Gastrocnemius medialis (tissue), 4 donors: Measurements from ENCODE around the gene ZBBX. TPM values are rescaled to one million over a fixed set of nuclear protein-coding genes. Genes with fewer than 3 reads are reported as not detected.

Experiments used
- ATAC-seq, 2 donors: fragments of 150-250 bp; one replicate each; pipeline ENCODE4 v1.9.1; 2016
- DNase-seq, 2 donors: peaks; one replicate each; pipeline ENCODE4 v3.0.0-alpha.2; 2019
- H3K27ac ChIP-seq, 4 donors: fragments of 200-600 bp; sonication (generic); 1 replicate in 1 of 4; 2 replicates in 3 of 4; pipeline ENCODE4 v1.5.1; 2016 to 2018; ENCODE audit warnings: mild to moderate bottlenecking in 2 of 4, moderate library complexity in 1 of 4
- H3K27me3 ChIP-seq, 3 donors: fragments of 200-600 bp; sonication (generic) in 2 of 3; 1 replicate in 1 of 3; 2 replicates in 2 of 3; pipeline versions ENCODE4 v1.5.1 to v1.6.0; 2016 to 2019; ENCODE audit warnings: mild to moderate bottlenecking in 1 of 3, moderate library complexity in 1 of 3
- H3K36me3 ChIP-seq, 2 donors: fragments of 200-600 bp; sonication (generic) in 1 of 2; one replicate each; pipeline ENCODE4 v1.5.1; 2017 to 2018
- H3K4me1 ChIP-seq, 2 donors: fragments of 200-600 bp; sonication (generic) in 1 of 2; one replicate each; pipeline ENCODE4 v1.5.1; 2016 to 2017; ENCODE audit warnings: mild to moderate bottlenecking in 2 of 2
- H3K4me3 ChIP-seq, 4 donors: fragments of 200-600 bp; sonication (generic) in 3 of 4; 1 replicate in 1 of 4; 2 replicates in 3 of 4; pipeline ENCODE4 v1.5.1; 2016 to 2019; ENCODE audit warnings: mild to moderate bottlenecking in 2 of 4
- H3K9me3 ChIP-seq, 3 donors: fragments of 200-600 bp; sonication (generic) in 2 of 3; 1 replicate in 1 of 3; 2 replicates in 2 of 3; pipeline ENCODE4 v1.5.1; 2016 to 2019
- POLR2A ChIP-seq, 2 donors: fragments of 450-650 bp; IDR thresholded peaks; one replicate each; pipeline ENCODE4 v1.6.1; 2017; ENCODE audit warnings: antibody characterized with exemption in 2 of 2, mild to moderate bottlenecking in 2 of 2, moderate library complexity in 2 of 2
- in situ Hi-C, 4 donors: fragments of 200-750 bp; cut with MboI; loops; one replicate each; pipeline versions ENCODE4 v1.15.0 to v1.8.0; 2017; ENCODE audit warnings: low sequenced_read_pairs in 4 of 4
- intact Hi-C: fragments of 100-400 bp; cut with DNase I; formaldehyde crosslinking; loops from one replicate; pipeline ENCODE4 v1.15.1; 2023; ENCODE audit warnings: low total_unique reads
- total RNA-seq, 4 donors: library from RNA; depleted of rRNA; stranded (reverse); fragments of >200 nt; gene quantifications; one replicate each; pipeline versions ENCODE4 v1.1.0 to v1.2.3, GENCODE V29; 2016
- TF ChIP-seq, protein P1 (sequence below), 5 experiments: fragments of 450-650 bp in 3 of 5; fragments of 200-600 bp in 2 of 5; sonication (generic) in 2 of 5; IDR thresholded peaks in 4 of 5; conservative IDR thresholded peaks in 1 of 5; 1 replicate in 4 of 5; 2 replicates in 1 of 5; pipeline ENCODE4 v1.5.1; 2016 to 2019; ENCODE audit warnings: antibody characterized with exemption in 5 of 5, mild to moderate bottlenecking in 3 of 5, moderate library complexity in 3 of 5

The ZBBX gene
- total RNA-seq, 4 donors from 2014 or later = not detected

DNA sequence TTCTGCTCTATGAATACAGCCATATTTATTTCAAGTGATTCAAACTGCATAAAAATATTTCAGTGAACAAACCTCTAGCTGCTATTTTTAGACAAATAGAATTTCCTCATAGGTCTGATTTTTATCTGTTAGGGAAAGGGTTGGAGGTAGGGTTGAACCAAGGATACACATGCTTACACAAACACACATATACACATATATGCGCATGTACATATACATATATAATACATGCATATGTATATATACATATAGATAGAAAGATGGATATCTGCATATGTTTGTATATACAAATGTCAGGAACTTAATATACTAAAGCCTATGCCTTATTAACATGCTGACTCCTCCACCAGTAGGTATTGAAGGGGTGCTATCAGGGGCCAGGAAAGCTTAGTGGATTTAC lies 18.1 kb downstream of the ZBBX start:
- H3K27me3 ChIP-seq = no peaks in the 10 kb centered on the region
- no peaks in the 10 kb centered on the region for H3K36me3 ChIP-seq
- in situ Hi-C loops = no loop called here
- no peaks in the 10 kb centered on the region for H3K4me1 ChIP-seq
- ATAC-seq (no peak), DNase-seq (no peak)
- TF ChIP-seq POLR2A (IDR thresholded peaks at IDR 0.05) = no peak
- TF ChIP-seq, protein P1, sequence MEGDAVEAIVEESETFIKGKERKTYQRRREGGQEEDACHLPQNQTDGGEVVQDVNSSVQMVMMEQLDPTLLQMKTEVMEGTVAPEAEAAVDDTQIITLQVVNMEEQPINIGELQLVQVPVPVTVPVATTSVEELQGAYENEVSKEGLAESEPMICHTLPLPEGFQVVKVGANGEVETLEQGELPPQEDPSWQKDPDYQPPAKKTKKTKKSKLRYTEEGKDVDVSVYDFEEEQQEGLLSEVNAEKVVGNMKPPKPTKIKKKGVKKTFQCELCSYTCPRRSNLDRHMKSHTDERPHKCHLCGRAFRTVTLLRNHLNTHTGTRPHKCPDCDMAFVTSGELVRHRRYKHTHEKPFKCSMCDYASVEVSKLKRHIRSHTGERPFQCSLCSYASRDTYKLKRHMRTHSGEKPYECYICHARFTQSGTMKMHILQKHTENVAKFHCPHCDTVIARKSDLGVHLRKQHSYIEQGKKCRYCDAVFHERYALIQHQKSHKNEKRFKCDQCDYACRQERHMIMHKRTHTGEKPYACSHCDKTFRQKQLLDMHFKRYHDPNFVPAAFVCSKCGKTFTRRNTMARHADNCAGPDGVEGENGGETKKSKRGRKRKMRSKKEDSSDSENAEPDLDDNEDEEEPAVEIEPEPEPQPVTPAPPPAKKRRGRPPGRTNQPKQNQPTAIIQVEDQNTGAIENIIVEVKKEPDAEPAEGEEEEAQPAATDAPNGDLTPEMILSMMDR (IDR thresholded peaks at IDR 0.05 in 4 of 5, conservative IDR thresholded peaks at IDR 0.05 in 1 of 5) = no peak
- no peak overlapping the region for H3K27ac ChIP-seq
- H3K9me3 ChIP-seq = no peaks in the 10 kb centered on the region
- no peak overlapping the region for H3K4me3 ChIP-seq
- intact Hi-C loops = no loop called here

DNA sequence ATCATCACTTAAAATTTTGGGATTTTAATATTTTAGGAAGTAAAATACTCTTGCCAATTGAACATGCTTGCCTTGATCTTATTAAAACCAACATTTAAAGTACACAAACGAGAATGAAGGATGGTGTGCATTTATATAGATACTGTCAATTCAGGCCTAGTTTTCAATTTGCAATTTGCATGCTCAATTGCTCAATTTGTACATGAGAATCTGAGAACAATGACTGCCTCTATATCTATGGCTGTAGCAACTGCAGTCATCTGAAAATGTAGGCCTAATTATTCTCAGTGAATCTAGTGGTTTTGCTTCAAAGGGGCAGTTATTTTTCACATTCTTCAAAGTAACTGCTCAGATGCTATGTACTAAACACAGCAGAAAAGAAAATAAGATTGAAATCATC lies 18.8 kb downstream of the ZBBX start:
- TF ChIP-seq POLR2A (IDR thresholded peaks at IDR 0.05) = no peak
- TF ChIP-seq, protein P1 (IDR thresholded peaks at IDR 0.05 in 4 of 5, conservative IDR thresholded peaks at IDR 0.05 in 1 of 5) = no peak
- in situ Hi-C loops (no loop called here), intact Hi-C loops (no loop called here)
- DNase-seq (no peak), ATAC-seq (no peak)
- no peaks in the 10 kb centered on the region for H3K4me1 ChIP-seq
- H3K4me3 ChIP-seq = no peak overlapping the region
- H3K27ac ChIP-seq = no peak overlapping the region
- H3K9me3 ChIP-seq = no peaks in the 10 kb centered on the region
- no peaks in the 10 kb centered on the region for H3K27me3 ChIP-seq
- no peaks in the 10 kb centered on the region for H3K36me3 ChIP-seq

DNA sequence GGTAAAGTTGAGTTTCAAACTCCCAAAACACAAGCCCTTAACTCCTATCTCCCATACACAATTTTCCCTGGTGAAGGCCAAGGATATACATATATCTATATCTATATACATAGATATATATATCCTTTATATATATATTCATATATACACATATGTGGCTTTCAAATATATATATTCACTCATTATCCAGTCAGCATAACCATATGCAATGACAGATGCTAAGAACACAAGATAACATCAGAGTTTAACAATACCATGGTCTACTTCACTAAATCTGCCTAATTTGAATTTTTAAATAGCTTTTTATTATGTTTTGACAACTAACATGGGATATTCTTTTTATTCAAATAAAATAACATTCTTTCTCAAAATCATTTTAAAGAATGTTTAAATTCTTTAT lies 24.7 kb downstream of the ZBBX start:
- in situ Hi-C loops = no loop called here
- Histone ChIP-seq H3K27me3 (no peaks in the 10 kb centered on the region), H3K9me3 (no peaks in the 10 kb centered on the region), H3K4me3 (no peak overlapping the region), H3K27ac (no peak overlapping the region), H3K36me3 (no peaks in the 10 kb centered on the region), H3K4me1 (no peaks in the 10 kb centered on the region)
- ATAC-seq (no peak), DNase-seq (no peak)
- intact Hi-C loops = no loop called here
- TF ChIP-seq, protein P1 (IDR thresholded peaks at IDR 0.05 in 4 of 5, conservative IDR thresholded peaks at IDR 0.05 in 1 of 5) = no peak

DNA sequence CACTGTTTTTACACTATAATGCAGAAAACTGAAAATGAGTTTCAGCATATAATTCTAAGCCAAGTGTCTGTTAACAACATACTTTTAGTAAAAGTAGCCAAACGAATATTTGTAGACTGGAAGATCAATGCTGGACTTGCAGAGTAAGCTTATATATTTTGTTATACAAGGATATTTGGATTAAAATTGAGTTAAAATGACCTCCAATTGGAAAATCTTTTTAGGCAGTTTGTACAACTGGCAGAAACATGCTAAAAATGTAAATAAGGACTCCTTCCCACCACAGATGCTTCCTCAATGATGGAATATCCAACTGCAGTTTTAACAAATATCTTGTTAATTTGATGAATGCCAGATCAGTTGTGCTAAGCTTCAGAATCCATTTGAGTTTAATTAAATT lies 25.3 kb downstream of the ZBBX start:
- H3K27ac ChIP-seq = no peak overlapping the region
- ATAC-seq (no peak), DNase-seq (no peak)
- in situ Hi-C loops (no loop called here), intact Hi-C loops (loop anchor here (5.0 kb wide), 2 partner anchors 517 to 1502 kb away; no protein-coding TSS in a partner anchor)
- H3K4me1 ChIP-seq = no peaks in the 10 kb centered on the region
- no peaks in the 10 kb centered on the region for H3K27me3 ChIP-seq
- no peaks in the 10 kb centered on the region for H3K36me3 ChIP-seq
- H3K9me3 ChIP-seq = no peaks in the 10 kb centered on the region
- TF ChIP-seq POLR2A (IDR thresholded peaks at IDR 0.05) = no peak
- TF ChIP-seq, protein P1 (IDR thresholded peaks at IDR 0.05 in 4 of 5, conservative IDR thresholded peaks at IDR 0.05 in 1 of 5) = no peak
- no peak overlapping the region for H3K4me3 ChIP-seq

DNA sequence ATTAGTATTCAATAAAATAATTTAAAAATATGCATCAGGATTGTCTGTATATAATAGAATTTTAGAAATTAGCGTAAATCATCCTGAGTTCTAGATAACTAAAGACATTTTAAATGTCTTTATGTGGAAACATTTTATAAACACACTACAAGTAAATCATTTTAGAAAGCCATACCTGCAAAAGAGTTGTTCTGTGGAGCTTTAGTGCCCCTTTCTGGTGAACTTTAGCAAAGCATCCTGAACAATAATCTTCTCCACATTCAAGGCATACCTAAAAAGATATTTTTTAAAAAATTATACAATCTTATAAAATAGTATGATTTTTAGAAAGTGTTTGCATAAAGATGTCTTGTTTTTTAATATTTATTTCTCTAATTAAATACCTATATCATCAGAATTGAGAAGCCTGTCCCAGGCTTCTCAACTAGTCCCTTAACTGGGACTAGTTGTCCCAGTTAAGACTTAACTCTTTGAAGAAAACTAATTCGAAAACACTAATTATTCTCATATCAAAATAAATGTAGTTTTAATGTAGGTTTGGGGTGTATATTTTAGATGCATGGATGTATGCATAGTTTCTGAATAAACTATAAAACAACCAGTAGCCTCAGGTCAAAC lies 29.7 kb downstream of the ZBBX start:
- Histone ChIP-seq H3K27me3 (no peaks in the 10 kb centered on the region), H3K9me3 (no peaks in the 10 kb centered on the region), H3K36me3 (no peaks in the 10 kb centered on the region), H3K27ac (no peak overlapping the region), H3K4me1 (no peaks in the 10 kb centered on the region), H3K4me3 (no peak overlapping the region)
- no peak for TF ChIP-seq POLR2A (IDR thresholded peaks at IDR 0.05)
- TF ChIP-seq, protein P1 (IDR thresholded peaks at IDR 0.05 in 4 of 5, conservative IDR thresholded peaks at IDR 0.05 in 1 of 5) = peak; percentile 33 to 68 (median 65)
- ATAC-seq = no peak
- intact Hi-C loops (loop anchor here (5.0 kb wide), 2 partner anchors 513 to 1498 kb away; no protein-coding TSS in a partner anchor), in situ Hi-C loops (no loop called here)
- no peak for DNase-seq
